SK-N-DZ (cell line): ENCODE data around the gene REXO5.
A peak's percentile ranks its signal among the peaks of the same experiment; 100 is the strongest.

ENCODE experiments used
- DNase-seq: peaks from one replicate; pipeline ENCODE4 v3.0.0-alpha.2; 2015; ENCODE audit warnings: low spot score

Gene REXO5

DNA sequence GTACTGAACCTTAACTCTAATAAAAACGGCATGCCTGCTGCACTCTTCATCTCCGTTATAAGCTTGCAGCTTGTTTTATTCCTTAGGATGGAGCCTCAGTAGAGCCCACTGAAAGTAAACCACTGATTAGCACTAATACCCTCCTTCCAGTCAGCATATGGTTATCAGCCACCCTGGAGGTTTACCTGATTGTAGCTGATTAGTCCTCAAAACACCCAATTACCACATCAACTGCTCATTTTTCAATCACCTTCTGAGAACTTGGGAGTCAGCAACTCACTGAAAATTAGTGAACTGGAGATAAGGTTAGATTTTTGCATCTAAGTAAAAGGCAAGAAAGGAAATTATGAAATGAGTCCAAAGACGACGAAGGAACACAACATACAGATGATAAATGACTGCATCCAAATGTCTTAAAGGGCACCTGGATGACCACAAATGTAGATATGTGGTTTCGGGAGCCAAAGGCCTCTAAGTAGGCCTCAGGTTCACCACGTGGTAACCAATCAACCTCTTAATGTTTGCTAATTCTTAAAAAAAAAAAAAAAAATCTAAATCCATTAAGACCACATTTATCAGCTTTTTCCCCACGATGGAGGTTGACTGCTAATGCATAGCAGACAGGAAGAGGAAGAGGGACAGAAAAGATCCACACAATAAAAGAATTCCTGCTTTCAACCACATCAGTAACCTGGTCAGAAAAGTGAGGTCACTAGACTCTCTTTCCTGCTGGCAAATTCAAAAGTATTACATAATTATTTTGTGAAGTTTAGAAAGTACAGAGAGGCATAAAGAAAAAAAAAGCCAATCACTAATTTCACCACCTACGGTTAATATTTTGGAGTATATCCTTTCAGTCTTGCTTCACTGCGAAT lies 65.9 kb downstream of the REXO5 start:
- DNase-seq, result no peak

- DNase-seq, result peak; percentile 24
These were observed 67.0 kb downstream of the REXO5 start for GRCh38 chr16:20873331-20873730.

GRCh38 chr16:20874088-20874581 lies 67.8 kb downstream of the REXO5 start:
- DNase-seq, result no peak

GRCh38 chr16:20875355-20875650 lies 69.0 kb downstream of the REXO5 start:
- DNase-seq, result no peak

DNA sequence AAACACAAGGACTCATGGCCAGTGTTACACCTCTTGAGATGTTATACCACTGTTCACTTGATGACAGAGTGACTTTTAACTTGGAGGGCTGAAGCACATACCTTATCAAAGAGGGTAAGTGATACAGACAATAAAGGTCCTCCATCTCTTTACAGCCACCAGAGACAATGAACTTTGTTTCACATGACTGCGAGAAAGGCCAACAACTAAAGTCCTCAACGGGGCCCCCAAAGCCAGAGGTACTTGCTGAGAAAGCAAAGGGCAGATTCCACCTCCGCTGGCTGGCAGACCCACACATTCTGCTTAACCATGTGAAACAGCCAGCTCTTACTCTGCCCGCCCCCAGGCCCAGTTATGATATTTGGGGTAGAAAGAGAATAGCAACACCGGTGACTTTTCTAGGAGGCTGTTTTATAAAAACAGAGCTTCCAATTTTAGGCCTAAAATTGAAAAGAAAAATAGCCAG lies 72.4 kb downstream of the REXO5 start:
- DNase-seq, result no peak

DNA sequence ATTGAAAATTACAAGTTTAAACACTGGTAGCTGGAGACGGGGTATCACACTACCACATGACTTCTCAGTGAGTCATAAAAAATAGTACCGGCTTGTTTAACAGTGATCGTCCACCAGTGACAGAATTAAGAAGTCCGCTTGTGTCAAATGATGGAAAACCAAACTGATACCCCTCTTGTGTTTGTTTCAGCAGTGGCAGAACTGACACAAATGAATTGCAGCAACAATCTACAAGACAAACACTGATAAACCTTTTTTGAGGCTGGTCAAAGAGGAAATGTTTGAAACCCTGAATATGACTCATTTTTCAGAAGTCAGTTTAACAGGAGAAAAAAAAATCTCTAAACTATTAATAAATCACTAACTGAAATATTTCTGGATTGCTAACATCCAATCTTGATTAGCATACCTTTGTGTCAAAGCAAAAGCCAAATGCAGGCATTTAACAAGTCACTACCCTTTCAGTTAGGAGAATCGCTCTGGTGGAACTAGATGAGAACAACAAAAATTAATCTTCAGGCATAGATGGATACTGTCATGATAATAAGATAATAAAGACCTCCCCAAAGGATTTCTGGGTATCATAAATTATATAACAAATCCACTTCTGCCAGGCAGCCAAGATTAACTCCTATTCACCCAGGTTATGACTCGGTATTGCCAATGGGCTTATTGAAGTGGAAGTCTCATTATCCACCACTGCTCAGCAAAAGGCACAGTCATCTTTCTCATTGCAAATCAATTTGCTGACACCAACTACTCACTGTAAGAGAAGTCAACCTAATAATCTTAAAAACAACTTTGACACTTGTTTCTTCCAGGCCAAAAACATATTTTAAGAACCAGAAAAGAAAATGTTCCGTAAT lies 73.1 kb downstream of the REXO5 start:
- no peak for DNase-seq

- no peak for DNase-seq
These were observed 74.7 kb downstream of the REXO5 start for GRCh38 chr16:20880867-20881502.

DNA sequence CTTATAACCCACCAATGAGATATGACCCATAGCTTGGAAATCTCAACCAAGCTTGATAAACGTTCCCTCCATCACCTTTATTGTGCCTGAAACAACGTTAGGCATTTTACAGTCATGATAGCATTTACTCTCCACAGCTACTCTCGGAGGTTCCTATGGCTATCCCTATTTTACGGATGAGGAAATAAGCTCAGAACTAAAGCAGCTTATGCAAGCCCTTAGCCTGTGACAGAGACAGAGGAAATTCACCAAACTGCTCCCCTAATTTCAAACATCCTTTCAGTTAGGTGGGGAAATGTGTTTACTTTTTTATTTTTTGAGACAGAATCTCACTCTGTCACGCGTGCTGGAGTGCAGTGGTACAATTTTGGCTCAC lies 75.2 kb downstream of the REXO5 start:
- DNase-seq, result no peak

DNA sequence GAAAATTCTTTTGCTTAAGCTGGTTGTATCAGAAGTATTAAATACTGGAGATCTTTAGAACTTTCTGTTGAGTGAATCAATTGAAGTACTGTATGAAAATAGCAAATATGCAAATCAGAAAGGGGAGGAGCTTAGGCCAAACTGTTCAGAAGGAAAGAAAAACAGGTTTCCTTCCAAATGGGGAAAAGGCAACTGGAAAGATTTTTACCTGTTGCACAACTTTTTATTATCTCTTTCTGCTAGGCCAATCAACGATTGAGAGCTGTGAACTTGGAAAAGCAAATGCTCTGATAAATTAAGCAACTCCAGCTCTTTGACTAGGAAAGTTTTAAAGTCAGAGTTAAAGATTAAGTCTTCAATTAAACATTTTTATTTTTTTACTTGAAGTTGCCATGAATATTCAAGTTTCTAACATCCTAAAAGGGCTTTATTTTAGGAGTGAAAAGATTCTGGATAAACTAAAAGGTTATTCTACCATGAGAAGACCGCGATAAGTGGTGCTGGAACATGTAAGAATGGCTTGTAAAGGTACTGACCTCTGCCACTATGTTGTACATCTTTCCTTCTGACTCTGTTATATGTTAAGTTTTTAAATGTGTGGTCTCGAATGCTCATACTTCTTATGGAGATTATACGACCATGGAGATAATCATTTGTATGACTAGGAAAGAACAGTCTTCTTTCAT lies 77.4 kb downstream of the REXO5 start:
- no peak for DNase-seq

GRCh38 chr16:20884240-20884556 lies 77.9 kb downstream of the REXO5 start:
- no peak for DNase-seq

DNA sequence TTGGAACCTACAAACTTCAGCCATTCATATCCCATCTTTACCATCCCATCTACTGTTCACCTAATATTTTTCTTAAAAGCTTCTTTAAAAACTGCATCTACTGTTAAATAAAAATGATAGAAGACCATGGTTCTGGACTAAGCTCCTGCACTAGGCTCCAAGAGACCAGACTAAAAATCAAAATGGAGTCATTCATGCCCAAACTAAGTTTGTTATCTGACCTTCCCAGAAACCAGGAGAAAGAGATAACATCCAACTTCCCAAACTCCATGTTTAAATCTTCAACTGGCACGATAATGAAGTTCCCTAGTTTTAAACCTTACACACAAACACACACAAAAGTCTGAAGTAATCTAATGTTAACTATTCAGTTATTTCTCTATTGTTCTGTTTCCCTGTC lies 80.0 kb downstream of the REXO5 start:
- DNase-seq, result no peak

DNA sequence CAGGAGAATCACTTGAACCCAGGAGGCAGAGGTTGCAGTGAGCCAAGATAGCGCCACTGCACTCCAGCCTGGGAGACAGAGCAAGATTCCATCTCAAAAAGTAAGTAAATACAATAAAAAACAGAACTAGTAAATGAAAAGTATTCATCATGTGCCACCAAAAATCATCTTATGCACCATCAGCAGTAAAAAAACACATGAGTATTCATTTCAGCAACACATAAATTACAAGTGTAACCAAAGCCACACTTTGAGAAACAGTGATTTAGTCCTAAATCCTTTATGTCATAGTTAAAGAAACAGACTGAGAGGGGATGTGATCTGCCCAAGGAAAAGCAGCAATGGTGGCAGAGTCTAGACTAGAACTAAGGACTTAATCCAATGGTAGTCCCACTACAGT lies 80.9 kb downstream of the REXO5 start:
- no peak for DNase-seq

DNA sequence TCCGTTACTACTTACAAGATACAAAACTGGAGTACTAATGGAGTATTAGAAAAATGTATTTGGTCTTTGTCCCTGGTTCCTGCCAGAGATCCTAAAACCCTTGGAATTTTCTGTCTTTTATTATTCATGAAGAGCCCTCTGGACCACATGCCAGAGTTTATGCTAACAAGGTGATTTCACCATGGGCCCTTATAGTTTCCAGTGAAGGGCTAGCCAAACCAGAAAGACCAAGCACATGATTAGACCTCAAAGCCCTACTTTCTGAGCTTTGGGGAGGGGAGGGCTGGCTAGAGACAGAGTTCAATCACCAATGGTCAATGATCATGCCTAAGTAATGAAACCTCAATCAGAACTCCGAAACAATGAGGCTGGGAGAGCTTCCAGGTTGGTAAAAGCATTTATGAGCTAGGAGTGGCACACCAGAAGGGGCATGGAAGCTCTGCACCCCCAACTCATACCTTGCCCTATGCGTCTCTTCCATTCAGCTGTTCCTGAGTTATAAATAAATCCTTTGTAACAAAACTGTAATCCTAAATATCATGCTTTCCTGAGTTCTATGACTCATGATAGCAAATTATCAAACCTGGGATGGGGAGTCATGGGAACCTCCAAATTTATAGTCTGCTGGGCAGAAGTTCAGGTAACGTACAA lies 83.4 kb downstream of the REXO5 start:
- DNase-seq, result no peak

- no peak for DNase-seq
These were observed 88.1 kb downstream of the REXO5 start for GRCh38 chr16:20894388-20894787.

GRCh38 chr16:20897253-20897897 lies 91.0 kb downstream of the REXO5 start:
- DNase-seq, result no peak

DNA sequence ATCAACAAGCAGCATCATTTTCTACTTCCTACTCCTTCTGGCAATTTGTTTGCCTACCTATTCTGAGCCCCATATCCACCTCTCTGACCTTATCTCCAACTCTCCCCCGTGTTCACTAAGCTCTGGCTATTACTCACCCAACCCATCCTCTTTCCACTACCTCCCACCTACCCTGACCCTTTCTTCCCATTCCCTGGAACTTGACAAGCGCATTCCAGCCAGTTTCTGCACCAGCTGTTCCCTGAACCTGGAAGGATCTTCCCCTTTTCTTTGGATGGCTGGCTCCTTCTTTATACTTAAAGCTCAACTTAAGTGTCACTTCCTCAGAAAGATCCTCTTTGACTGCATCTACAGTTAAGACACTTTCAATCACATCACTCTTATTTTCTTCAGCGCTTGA lies 91.6 kb downstream of the REXO5 start:
- no peak for DNase-seq

GRCh38 chr16:20899071-20899470 lies 92.7 kb downstream of the REXO5 start:
- no peak for DNase-seq
